CD4-positive, alpha-beta T cell treated with Interleukin-6 at 100 ng/mL for 8 hours (primary cell): Measurements from ENCODE around the gene SEC16A.

Source experiments
- DNase-seq: peaks from one replicate; pipeline ENCODE4 v3.0.0-alpha.2; 2020; ENCODE audit warnings: mixed read lengths, low spot score

Gene SEC16A

DNA sequence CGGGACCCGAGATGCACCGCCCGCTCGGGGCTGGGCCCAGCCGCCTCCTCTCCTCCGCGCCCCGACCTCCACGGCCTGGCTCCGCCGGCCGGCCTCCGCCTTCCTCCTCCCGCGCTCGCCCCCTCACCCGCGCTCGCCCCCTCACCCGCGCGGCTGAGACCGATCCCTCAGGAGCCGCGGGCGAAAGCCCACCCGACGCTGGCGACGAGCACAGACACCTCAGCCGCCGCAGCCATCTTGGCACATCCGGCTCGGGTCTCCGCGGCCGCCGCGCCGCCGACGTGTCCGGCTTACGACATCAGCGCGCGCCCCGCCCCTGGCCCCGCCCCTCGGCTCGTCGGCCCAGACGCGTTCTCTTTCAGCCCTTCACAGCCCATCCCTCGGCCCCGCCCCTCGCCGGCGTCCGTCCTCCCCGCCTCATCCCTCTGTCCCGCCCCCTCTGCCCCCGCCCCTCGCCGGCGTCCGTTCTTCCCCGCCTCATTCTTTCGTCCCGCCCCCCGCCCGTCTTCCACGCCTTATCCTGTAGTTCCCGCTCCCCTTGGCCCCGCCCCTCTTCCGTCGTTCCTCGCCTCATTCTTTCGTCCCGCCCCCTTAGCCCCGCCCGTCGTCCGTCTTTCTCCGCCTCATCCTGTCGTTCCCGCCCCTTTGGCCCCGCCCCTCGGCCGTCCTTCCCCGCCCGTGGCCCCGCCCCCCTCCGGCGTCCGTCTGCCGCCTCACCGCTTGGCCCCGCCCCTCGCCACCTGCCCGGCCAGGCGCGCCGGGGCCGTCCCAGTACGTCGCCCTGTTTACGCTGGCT is at the start of gene SEC16A:
SEC16A (minus strand) TSS at position 248 of the 796 bp plus-strand sequence. CDS start 5,425 bp downstream, outside the sequence.
- peak; percentile 99 for DNase-seq

DNA sequence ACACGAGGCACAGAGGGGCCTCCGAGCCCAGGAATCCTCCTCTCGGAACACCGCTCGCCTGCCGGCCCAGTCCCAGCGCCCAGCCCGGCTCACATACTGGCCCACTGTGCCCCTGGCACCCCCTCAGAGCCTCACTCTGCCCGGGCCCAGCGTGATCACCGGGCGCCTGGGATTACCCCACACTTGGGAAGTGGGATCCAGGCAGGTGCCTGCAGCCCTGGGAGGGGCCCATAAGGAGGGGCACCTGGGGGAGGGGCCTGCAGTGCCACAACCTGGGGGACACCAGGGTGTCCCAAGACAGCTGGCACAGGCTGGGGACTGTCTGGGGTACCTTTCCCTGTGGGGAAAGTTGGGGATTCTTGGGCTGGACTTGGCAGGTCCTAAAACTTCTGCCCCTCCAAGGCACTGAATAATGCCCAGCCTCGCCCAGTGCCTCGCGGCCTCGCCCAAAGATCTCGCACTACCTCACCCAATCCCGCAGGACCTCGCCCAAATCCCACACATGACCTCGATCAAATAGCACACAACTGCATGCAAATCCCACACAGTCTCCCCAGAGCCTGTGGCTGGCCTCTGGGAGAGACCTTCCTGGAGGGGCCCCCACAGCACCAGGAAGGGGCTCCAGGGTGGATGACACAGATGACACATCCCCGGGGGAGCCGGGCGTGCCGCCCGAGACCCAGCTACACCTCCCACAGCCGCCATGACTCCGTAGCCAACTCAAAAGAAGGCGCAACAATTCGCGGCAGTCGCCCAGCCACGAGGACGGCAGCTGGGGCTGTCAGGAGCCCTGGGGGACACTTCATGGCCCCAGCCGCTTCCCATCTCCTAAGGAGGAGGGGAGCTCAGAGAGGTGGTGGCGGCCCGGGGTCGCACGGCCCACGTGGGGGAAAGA is 49.3 kb upstream of the SEC16A start:
- DNase-seq, result no peak

GRCh38 chr9:136531186-136531903 is 48.5 kb upstream of the SEC16A start:
- DNase-seq, result no peak

- DNase-seq, result no peak
These were observed 47.7 kb upstream of the SEC16A start for GRCh38 chr9:136530461-136531089.

GRCh38 chr9:136529516-136530460 is 46.9 kb upstream of the SEC16A start:
- DNase-seq, result no peak

GRCh38 chr9:136528716-136529341 is 46.0 kb upstream of the SEC16A start:
- DNase-seq, result no peak

- no peak for DNase-seq
These were observed 45.2 kb upstream of the SEC16A start for GRCh38 chr9:136527721-136528710.

GRCh38 chr9:136527131-136527530 is 44.3 kb upstream of the SEC16A start:
- no peak for DNase-seq

GRCh38 chr9:136526625-136527066 is 43.8 kb upstream of the SEC16A start:
- no peak for DNase-seq

GRCh38 chr9:136525841-136526499 is 43.1 kb upstream of the SEC16A start:
- no peak for DNase-seq

- no peak for DNase-seq
These were observed 42.4 kb upstream of the SEC16A start for GRCh38 chr9:136525207-136525606.

DNA sequence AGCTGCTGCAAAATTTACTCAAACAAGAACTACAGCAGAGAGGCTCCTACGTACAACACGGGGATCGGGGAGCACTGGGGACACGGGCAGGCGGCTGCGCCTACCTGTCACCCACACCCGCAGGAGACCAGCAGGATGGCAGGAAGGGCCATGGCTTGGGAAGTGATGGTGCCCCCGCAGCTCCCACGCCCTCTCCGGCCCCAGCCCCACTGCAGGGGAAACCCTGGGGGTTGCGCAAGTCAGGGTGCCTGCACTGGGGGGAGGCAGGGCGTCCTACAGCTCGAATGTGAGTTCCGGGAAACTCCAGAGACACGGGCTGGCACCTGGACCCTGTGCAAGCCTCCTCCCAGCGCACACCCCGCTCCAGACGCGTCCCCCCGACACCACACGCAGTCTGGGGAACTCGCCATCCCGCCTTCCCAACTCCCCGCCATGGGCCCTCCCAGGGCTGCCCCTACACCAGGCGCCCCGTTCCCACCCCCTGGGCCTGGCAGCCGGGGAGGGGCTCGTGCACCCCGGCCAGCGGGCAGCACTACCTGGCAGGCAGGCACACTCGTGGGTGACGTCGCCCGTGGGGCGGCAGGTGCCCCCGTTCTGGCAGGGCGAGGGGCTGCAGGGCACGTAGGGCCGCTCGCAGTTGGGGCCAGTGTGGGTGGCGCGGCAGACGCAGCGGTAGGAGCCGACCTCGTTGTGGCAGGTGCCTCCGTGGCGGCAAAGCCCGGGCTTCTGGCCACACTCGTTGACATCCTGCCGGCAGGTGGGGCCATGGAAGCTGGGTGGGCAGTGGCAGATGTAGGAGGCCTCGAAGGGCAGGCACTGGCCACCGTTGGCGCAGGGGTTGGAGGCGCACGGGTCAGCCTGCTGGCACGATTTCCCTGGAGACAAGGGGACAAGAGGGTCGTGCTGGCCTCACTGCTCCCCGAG is 39.7 kb upstream of the SEC16A start:
- no peak for DNase-seq

- no peak for DNase-seq
These were observed 38.7 kb upstream of the SEC16A start for GRCh38 chr9:136521537-136521936.

- no peak for DNase-seq
These were observed 37.3 kb upstream of the SEC16A start for GRCh38 chr9:136520053-136520540.

DNA sequence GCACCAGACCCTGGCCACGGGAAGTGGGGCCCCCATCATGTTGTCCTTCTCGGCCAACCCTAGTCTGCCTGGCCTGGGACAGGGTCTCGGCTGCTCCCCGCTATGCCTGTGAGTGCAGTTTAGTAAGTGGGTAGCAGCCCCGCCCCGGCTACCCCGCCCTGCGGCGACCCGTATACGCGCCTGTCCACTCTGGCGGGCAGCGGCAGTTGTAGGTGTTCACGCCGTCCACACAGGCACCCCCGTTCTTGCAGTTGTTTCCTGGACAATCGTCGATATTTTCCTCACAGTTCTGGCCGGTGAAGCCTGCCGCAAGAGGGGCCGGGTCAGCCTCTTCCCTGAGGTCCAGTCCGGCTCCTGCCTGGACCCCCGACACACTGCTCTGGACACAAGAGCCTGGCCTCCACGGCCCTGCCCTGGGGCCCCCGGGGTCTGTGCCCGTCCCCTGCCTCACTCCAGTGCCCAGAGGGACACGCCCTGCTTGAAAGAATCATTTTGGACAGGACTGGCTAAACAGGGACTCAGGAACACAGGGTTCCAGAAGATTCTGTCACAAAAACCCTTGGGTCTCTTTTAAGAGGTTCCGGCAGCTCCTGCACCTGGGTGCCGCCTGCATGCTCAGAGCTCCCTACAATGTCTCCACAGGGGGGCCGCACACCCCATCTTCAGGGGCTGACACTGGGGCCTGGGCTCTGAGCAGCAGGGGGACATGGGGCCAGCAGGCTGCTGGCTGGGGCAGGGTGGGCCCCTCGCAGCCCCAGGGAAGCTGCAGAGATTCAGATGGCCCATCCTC is 36.6 kb upstream of the SEC16A start:
- DNase-seq, result no peak

- no peak for DNase-seq
These were observed 35.8 kb upstream of the SEC16A start for GRCh38 chr9:136518623-136519022.
